Measurements from ENCODE around the gene HSP90AB1. TPM values are rescaled to one million over a fixed set of nuclear protein-coding genes. Genes with fewer than 3 reads are reported as not detected.
A peak's percentile ranks its signal among the peaks of the same experiment; 100 is the strongest.

Gene HSP90AB1
- polyA plus RNA-seq, 4 donors: 100 to 773 (median 351) TPM

DNA sequence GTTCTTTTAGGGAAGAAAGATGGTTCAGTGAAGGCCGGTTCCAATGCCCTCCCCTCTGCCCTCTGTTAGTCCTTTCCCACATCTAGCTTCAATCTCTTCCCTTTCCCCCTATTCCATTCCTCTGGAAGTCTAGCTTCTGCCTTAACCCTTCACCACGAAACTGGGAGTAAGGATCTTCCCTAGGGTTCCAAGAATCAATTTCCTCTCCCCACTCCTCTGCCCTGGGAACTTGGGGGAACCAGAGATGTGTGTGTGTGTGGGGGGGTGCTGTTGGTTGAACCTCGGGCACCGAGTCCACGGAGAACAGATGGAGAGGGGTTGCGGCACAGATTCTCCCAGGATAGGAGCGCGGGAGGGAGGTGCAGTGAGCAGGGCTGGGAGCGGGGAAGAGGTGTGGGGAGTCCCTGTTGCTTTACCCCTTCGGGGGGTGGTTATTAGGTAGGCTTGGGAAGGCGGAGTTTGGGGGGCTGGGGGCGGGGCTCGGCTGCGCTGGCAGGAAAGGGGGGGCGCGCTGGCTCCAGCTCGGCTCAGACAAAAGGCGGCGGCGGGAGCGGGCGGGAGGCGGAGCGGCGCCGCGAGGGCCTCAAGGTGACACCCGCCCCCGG lies 23.1 kb downstream of the HSP90AB1 start, which contains the start of gene TMEM151B:
Gene TMEM151B, plus strand, starts transcription at position 530 of the 605 bp plus-strand sequence. CDS start 293 bp downstream, outside the sequence.
- Histone ChIP-seq H3K36me3 (ENCODE audit: control insufficient read depth in 3 of 3, insufficient read depth in 2 of 3, low read depth in 1 of 3, low read length in 3 of 3) (no peaks in the 10 kb centered on the region), H3K4me1 (ENCODE audit: control insufficient read depth in 3 of 3, insufficient read depth in 2 of 3, low read depth in 1 of 3, low read length in 2 of 3) (no peaks in the 10 kb centered on the region), H3K27ac (ENCODE audit: low read depth in 1 of 3, low read length in 2 of 3) (no peak within 1 kb of the TSS), H3K27me3 (ENCODE audit: control insufficient read depth in 3 of 3, insufficient read depth in 3 of 3, low read length in 3 of 3) (peaks cover 12 to 61% (median 22%) of the 10 kb centered on the region in 3 donors), H3K4me3 (ENCODE audit: low read depth in 1 of 3, low read length in 3 of 3) (peak within 1 kb of the TSS in 1 of 3 donors; percentile 39), H3K9me3 (ENCODE audit: control insufficient read depth in 2 of 2, insufficient read depth in 1 of 2, low read depth in 1 of 2, low read length in 1 of 2) (peaks cover 0 to 2% of the 10 kb centered on the region in 2 donors)
- no peak for DNase-seq
- WGBS, 3 donors: 16 to 40% (median 18%) methylated on average over 12 to 27 of the region's 29 CpGs
- no peak for FAIRE-seq

DNA sequence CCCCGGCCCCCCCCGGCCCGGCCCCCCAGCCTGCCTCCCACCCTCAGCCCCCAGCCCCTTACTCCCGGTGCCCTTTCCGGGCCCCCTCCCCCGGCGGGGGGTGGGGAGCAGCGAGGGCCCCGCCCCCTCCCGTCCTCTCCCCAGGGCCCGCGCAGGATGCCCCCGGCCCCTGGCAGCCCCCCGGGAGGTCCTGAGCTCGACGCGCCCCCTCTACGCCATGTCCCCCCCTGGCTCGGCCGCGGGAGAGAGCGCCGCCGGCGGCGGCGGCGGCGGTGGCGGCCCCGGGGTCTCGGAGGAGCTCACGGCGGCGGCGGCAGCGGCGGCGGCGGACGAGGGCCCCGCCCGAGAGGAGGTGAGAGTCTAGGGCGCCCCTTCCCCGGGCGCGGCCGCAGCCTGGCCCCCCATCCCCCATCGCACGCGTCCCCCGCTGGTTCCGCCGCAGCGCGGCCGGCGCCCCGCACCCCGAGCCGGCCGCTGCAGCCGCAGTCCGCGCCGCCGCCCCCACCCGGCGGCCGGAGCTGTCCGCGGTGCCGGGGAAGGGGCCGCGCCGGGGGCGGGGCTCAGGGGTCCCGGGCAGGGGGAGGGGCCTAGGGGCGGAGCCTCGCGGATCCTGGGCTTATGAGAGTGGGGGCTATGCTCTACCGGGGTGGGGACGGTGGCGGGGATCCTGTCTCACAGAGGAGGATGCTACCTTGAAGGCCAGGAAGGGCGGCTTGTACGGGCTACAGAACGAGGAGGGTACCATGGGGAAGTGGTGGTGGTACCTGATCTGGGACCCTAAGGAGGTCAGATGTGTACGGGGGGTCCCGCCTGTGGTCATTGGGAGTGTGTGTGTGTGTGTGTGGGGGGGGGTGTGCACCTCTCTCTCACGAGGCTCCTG lies 23.9 kb downstream of the HSP90AB1 start:
- H3K4me3 ChIP-seq (ENCODE audit: low read depth in 1 of 3, low read length in 3 of 3): peak overlapping the region in 1 of 3 donors; percentile 39
- no peaks in the 10 kb centered on the region for H3K4me1 ChIP-seq (ENCODE audit: control insufficient read depth in 3 of 3, insufficient read depth in 2 of 3, low read depth in 1 of 3, low read length in 2 of 3)
- peak in 1 of 2 donors; percentile 24 for DNase-seq
- H3K36me3 ChIP-seq (ENCODE audit: control insufficient read depth in 3 of 3, insufficient read depth in 2 of 3, low read depth in 1 of 3, low read length in 3 of 3): no peaks in the 10 kb centered on the region
- H3K27me3 ChIP-seq (ENCODE audit: control insufficient read depth in 3 of 3, insufficient read depth in 3 of 3, low read length in 3 of 3): peaks cover 17 to 68% (median 27%) of the 10 kb centered on the region in 3 donors
- 2 to 4% (median 3%) methylated on average over 25 to 85 of the region's 90 CpGs for whole genome bisulfite sequencing, 3 donors
- no peak overlapping the region for H3K27ac ChIP-seq (ENCODE audit: low read depth in 1 of 3, low read length in 2 of 3)
- no peak for FAIRE-seq
- H3K9me3 ChIP-seq (ENCODE audit: control insufficient read depth in 2 of 2, insufficient read depth in 1 of 2, low read depth in 1 of 2, low read length in 1 of 2): peaks cover 0 to 2% of the 10 kb centered on the region in 2 donors

DNA sequence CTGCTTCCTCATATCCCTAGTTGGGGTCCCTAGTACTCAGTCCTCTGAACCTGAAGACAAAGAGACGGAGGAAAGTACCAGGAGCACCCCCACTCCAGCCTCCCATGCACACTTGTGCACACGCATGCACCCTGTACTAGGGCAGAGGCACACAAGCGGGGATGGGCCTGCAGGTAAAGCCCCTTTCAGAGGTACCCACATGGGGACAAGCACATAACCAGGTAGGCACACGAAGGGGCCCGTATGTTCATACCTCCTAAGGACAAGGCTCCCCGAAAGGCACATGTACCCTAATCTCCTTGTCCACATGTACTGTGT lies 24.5 kb downstream of the HSP90AB1 start:
- WGBS, 3 donors: 61 to 85% (median 78%) methylated on average over 6 of the region's 6 CpGs
- H3K27ac ChIP-seq (ENCODE audit: low read depth in 1 of 3, low read length in 2 of 3): no peak overlapping the region
- DNase-seq (no peak), FAIRE-seq (no peak)
- peaks cover 0 to 2% of the 10 kb centered on the region in 2 donors for H3K9me3 ChIP-seq (ENCODE audit: control insufficient read depth in 2 of 2, insufficient read depth in 1 of 2, low read depth in 1 of 2, low read length in 1 of 2)
- H3K4me3 ChIP-seq (ENCODE audit: low read depth in 1 of 3, low read length in 3 of 3): no peak overlapping the region
- H3K36me3 ChIP-seq (ENCODE audit: control insufficient read depth in 3 of 3, insufficient read depth in 2 of 3, low read depth in 1 of 3, low read length in 3 of 3): no peaks in the 10 kb centered on the region
- H3K4me1 ChIP-seq (ENCODE audit: control insufficient read depth in 3 of 3, insufficient read depth in 2 of 3, low read depth in 1 of 3, low read length in 2 of 3): no peaks in the 10 kb centered on the region
- H3K27me3 ChIP-seq (ENCODE audit: control insufficient read depth in 3 of 3, insufficient read depth in 3 of 3, low read length in 3 of 3): peaks cover 18 to 71% (median 27%) of the 10 kb centered on the region in 3 donors

DNA sequence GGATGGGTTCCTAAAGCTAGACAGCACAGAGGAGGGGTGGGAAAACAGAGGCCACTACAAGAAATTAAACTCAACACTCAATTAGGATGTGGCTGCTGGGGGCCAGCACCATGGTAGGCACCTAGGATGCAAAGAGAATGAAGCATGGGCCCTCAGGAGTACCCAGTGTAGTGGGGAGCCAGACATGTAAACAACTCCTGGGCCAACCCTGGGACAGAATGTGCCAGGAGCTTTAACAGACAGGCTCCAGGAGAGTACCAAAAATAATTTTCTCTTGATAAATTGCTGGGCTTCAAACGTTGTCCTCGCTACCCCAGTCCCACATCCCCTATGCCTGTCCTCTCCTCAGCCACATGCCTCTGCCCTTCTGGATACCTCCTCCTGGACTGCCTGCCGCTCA lies 25.0 kb downstream of the HSP90AB1 start:
- no peak for FAIRE-seq
- 64 to 71% (median 70%) methylated on average over 3 of the region's 3 CpGs for WGBS, 3 donors

DNA sequence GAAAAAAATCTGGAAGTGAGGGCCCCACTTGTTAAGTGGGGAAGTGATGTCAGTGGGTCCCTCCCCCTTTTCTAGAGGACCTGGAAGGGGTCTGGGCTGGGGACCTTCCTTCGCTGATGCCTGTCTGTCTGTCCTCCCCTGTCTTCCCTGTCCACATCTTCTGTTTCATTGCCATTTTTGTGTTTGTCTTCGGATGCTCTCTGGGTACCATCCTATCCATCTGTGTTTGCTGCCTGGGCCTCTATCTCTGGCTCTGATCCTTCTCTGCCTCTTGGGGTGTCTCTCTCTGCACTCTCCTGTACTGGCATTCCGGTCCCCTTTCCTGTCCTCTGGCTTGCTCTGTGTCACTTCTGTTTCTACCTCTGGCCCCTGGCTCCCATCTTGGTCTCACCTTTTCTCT lies 25.6 kb downstream of the HSP90AB1 start:
- FAIRE-seq: no peak
- Histone ChIP-seq H3K27me3 (ENCODE audit: control insufficient read depth in 3 of 3, insufficient read depth in 3 of 3, low read length in 3 of 3) (peaks cover 23 to 82% (median 34%) of the 10 kb centered on the region in 3 donors), H3K36me3 (ENCODE audit: control insufficient read depth in 3 of 3, insufficient read depth in 2 of 3, low read depth in 1 of 3, low read length in 3 of 3) (no peaks in the 10 kb centered on the region), H3K27ac (ENCODE audit: low read depth in 1 of 3, low read length in 2 of 3) (no peak overlapping the region), H3K4me1 (ENCODE audit: control insufficient read depth in 3 of 3, insufficient read depth in 2 of 3, low read depth in 1 of 3, low read length in 2 of 3) (no peaks in the 10 kb centered on the region), H3K9me3 (ENCODE audit: control insufficient read depth in 2 of 2, insufficient read depth in 1 of 2, low read depth in 1 of 2, low read length in 1 of 2) (peaks cover 0 to 2% of the 10 kb centered on the region in 2 donors), H3K4me3 (ENCODE audit: low read depth in 1 of 3, low read length in 3 of 3) (no peak overlapping the region)
- DNase-seq: no peak
- 68 to 85% (median 82%) methylated on average over 3 of the region's 3 CpGs for WGBS, 3 donors

More for the DNA sequence above, 25.0 kb downstream of the HSP90AB1 start:
- peaks cover 0 to 2% of the 10 kb centered on the region in 2 donors for H3K9me3 ChIP-seq (ENCODE audit: control insufficient read depth in 2 of 2, insufficient read depth in 1 of 2, low read depth in 1 of 2, low read length in 1 of 2)
- no peaks in the 10 kb centered on the region for H3K4me1 ChIP-seq (ENCODE audit: control insufficient read depth in 3 of 3, insufficient read depth in 2 of 3, low read depth in 1 of 3, low read length in 2 of 3)
- H3K4me3 ChIP-seq (ENCODE audit: low read depth in 1 of 3, low read length in 3 of 3): no peak overlapping the region
- no peaks in the 10 kb centered on the region for H3K36me3 ChIP-seq (ENCODE audit: control insufficient read depth in 3 of 3, insufficient read depth in 2 of 3, low read depth in 1 of 3, low read length in 3 of 3)
- H3K27ac ChIP-seq (ENCODE audit: low read depth in 1 of 3, low read length in 2 of 3): no peak overlapping the region
- no peak for DNase-seq
- H3K27me3 ChIP-seq (ENCODE audit: control insufficient read depth in 3 of 3, insufficient read depth in 3 of 3, low read length in 3 of 3): peaks cover 23 to 76% (median 32%) of the 10 kb centered on the region in 3 donors

DNA sequence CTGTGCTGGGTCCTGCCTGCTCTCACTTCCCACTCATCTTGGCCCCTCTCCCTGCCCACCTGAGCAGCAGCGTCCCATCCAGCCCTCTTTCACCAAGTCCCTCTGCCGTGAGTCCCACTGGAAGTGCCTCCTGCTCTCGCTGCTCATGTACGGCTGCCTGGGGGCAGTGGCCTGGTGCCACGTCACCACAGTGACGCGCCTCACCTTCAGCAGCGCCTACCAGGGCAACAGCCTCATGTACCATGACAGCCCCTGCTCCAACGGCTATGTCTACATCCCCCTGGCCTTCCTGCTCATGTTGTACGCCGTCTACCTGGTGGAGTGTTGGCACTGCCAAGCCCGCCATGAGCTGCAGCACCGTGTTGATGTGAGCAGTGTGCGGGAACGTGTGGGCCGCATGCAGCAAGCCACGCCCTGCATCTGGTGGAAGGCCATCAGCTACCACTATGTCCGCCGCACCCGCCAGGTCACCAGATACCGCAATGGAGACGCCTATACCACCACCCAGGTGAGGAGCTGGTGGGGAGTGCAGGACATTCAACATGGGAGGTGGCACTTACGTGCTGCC lies 26.2 kb downstream of the HSP90AB1 start:
- peaks cover 23 to 88% (median 39%) of the 10 kb centered on the region in 3 donors for H3K27me3 ChIP-seq (ENCODE audit: control insufficient read depth in 3 of 3, insufficient read depth in 3 of 3, low read length in 3 of 3)
- no peak for DNase-seq
- no peaks in the 10 kb centered on the region for H3K4me1 ChIP-seq (ENCODE audit: control insufficient read depth in 3 of 3, insufficient read depth in 2 of 3, low read depth in 1 of 3, low read length in 2 of 3)
- H3K36me3 ChIP-seq (ENCODE audit: control insufficient read depth in 3 of 3, insufficient read depth in 2 of 3, low read depth in 1 of 3, low read length in 3 of 3): no peaks in the 10 kb centered on the region
- no peak overlapping the region for H3K27ac ChIP-seq (ENCODE audit: low read depth in 1 of 3, low read length in 2 of 3)
- peaks cover 0 to 2% of the 10 kb centered on the region in 2 donors for H3K9me3 ChIP-seq (ENCODE audit: control insufficient read depth in 2 of 2, insufficient read depth in 1 of 2, low read depth in 1 of 2, low read length in 1 of 2)
- 78 to 87% (median 79%) methylated on average over 23 of the region's 23 CpGs for WGBS, 3 donors
- FAIRE-seq: no peak
- H3K4me3 ChIP-seq (ENCODE audit: low read depth in 1 of 3, low read length in 3 of 3): no peak overlapping the region

DNA sequence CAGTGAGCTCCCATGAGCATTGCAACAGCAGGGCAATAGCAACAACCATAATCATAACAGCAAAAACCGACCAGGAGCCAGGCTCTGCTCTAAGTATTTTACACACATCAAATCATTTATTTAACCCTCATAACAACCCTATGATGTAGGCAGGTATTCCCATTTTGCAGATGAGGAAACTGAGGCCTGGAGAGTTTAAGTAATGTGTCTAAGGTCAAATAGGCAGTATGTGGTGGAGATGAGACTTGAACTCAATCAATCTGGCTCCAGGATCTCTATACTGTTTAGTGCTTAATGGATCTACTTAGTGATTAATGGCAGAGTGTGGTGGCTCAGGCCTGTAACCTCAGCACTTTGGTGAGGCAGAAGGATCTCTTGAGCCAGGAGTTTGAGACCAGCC lies 26.7 kb downstream of the HSP90AB1 start:
- peaks cover 0 to 2% of the 10 kb centered on the region in 2 donors for H3K9me3 ChIP-seq (ENCODE audit: control insufficient read depth in 2 of 2, insufficient read depth in 1 of 2, low read depth in 1 of 2, low read length in 1 of 2)
- 43 to 71% (median 62%) methylated on average over 1 of the region's 1 CpG for WGBS, 3 donors
- H3K27ac ChIP-seq (ENCODE audit: low read depth in 1 of 3, low read length in 2 of 3): no peak overlapping the region
- no peak for FAIRE-seq
- H3K27me3 ChIP-seq (ENCODE audit: control insufficient read depth in 3 of 3, insufficient read depth in 3 of 3, low read length in 3 of 3): peaks cover 23 to 87% (median 36%) of the 10 kb centered on the region in 3 donors
- no peak overlapping the region for H3K4me3 ChIP-seq (ENCODE audit: low read depth in 1 of 3, low read length in 3 of 3)
- H3K4me1 ChIP-seq (ENCODE audit: control insufficient read depth in 3 of 3, insufficient read depth in 2 of 3, low read depth in 1 of 3, low read length in 2 of 3): no peaks in the 10 kb centered on the region
- no peak for DNase-seq
- H3K36me3 ChIP-seq (ENCODE audit: control insufficient read depth in 3 of 3, insufficient read depth in 2 of 3, low read depth in 1 of 3, low read length in 3 of 3): no peaks in the 10 kb centered on the region

DNA sequence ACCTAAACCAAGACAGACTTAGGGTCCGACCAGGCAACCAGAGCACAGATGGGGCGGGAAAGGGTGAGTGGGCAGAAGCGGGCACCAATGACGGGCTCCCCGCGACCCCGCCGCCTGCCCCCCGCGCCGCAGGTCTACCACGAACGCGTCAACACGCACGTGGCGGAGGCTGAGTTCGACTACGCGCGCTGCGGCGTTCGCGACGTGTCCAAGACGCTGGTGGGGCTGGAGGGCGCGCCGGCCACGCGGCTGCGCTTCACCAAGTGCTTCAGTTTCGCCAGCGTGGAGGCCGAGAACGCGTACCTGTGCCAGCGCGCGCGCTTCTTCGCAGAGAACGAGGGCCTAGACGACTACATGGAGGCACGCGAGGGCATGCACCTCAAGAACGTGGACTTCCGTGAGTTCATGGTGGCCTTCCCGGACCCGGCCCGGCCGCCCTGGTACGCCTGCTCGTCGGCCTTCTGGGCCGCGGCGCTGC lies 28.4 kb downstream of the HSP90AB1 start:
- H3K36me3 ChIP-seq (ENCODE audit: control insufficient read depth in 3 of 3, insufficient read depth in 2 of 3, low read depth in 1 of 3, low read length in 3 of 3): peaks cover 0 to 2% (median 0%) of the 10 kb centered on the region in 3 donors
- H3K9me3 ChIP-seq (ENCODE audit: control insufficient read depth in 2 of 2, insufficient read depth in 1 of 2, low read depth in 1 of 2, low read length in 1 of 2): no peaks in the 10 kb centered on the region
- H3K4me1 ChIP-seq (ENCODE audit: control insufficient read depth in 3 of 3, insufficient read depth in 2 of 3, low read depth in 1 of 3, low read length in 2 of 3): no peaks in the 10 kb centered on the region
- FAIRE-seq: no peak
- WGBS, 3 donors: 76 to 84% (median 82%) methylated on average over 59 of the region's 59 CpGs
- no peak overlapping the region for H3K27ac ChIP-seq (ENCODE audit: low read depth in 1 of 3, low read length in 2 of 3)
- DNase-seq: no peak
- H3K4me3 ChIP-seq (ENCODE audit: low read depth in 1 of 3, low read length in 3 of 3): no peak overlapping the region
- H3K27me3 ChIP-seq (ENCODE audit: control insufficient read depth in 3 of 3, insufficient read depth in 3 of 3, low read length in 3 of 3): peaks cover 18 to 87% (median 30%) of the 10 kb centered on the region in 3 donors
